ENCODE results near the gene ITSN2. TPM values are rescaled to one million over a fixed set of nuclear protein-coding genes. Genes with fewer than 3 reads are reported as not detected.

Gene ITSN2
- total and polyA plus RNA-seq, 9 donors = 15.6 to 23.7 (median 17.1) TPM

DNA sequence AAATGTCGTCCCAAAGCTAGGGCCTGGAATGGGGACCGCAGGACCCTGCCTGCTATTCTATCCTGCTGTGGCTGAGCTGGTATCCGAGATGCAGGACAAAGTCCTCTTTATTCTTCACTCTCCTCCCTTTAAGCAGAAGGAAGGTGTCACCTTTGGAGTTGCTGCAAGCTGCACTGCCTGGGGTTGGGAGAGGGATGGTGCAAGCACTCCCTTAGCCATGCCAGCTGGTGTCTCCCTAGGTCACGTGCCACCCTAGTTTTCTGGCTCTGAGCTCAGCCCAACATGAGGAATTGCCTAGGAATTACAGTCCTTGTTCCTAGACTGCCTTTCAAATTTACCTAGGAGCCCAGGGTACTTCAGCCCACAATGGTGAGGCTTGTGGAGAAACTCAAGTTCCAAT, 206.9 kb downstream of the ITSN2 start:
- H3K4me3 ChIP-seq (ENCODE audit: low read length) = no peak overlapping the region
- H3K27me3 ChIP-seq (ENCODE audit: control insufficient read depth, insufficient read depth, low read length) = no peaks in the 10 kb centered on the region
- WGBS (ENCODE audit: insufficient coverage) = 96% methylated on average over 2 of the region's 4 CpGs
- DNase-seq = no peak
- no peaks in the 10 kb centered on the region for H3K9me3 ChIP-seq (replicated peaks; ENCODE audit: control insufficient read depth, low read depth, low read length)
- no peaks in the 10 kb centered on the region for H3K4me1 ChIP-seq (ENCODE audit: control insufficient read depth, insufficient read depth, low read length)
- H3K36me3 ChIP-seq (ENCODE audit: control insufficient read depth, insufficient read depth, low read length) = peaks cover 8% of the 10 kb centered on the region
- H3K27ac ChIP-seq (ENCODE audit: low read length) = no peak overlapping the region

Other genes starting within 250 kb of the ITSN2 start
- gene PFN4, start 237.2 kb downstream of the ITSN2 start, total RNA-seq = 1.8 TPM
- gene PFN4, start 237.2 kb downstream of the ITSN2 start, polyA plus RNA-seq (ENCODE audit: insufficient read depth in 1 of 8, insufficient read length in 8 of 8, low replicate concordance in 1 of 8) = 1 to 10 TPM; 1.3 to 2.2 (median 1.7) TPM
- 31.5 TPM for gene FAM228B, start 237.1 kb downstream of the ITSN2 start, total RNA-seq
- 10 to 100 TPM; 11.2 to 17.3 (median 14.7) TPM for gene FAM228B, start 237.1 kb downstream of the ITSN2 start, polyA plus RNA-seq (ENCODE audit: insufficient read depth in 1 of 8, insufficient read length in 8 of 8, low replicate concordance in 1 of 8)
- gene FAM228A, start 185.5 kb downstream of the ITSN2 start, total RNA-seq = 0.22 TPM
- gene FAM228A, start 185.5 kb downstream of the ITSN2 start, polyA plus RNA-seq (ENCODE audit: insufficient read depth in 1 of 8, insufficient read length in 8 of 8, low replicate concordance in 1 of 8) = 1 to 10 TPM in 1 of 8 donors, under 1 TPM in 6, not detected in 1; 0.13 to 1.0 (median 0.47) TPM
- 98.9 TPM for gene NCOA1, start 130.7 kb upstream of the ITSN2 start, total RNA-seq
- 100 to 1,000 TPM in 1 of 8 donors, 10 to 100 TPM in 7; 69.6 to 106 (median 89.5) TPM for gene NCOA1, start 130.7 kb upstream of the ITSN2 start, polyA plus RNA-seq (ENCODE audit: insufficient read depth in 1 of 8, insufficient read length in 8 of 8, low replicate concordance in 1 of 8)